Measurements from ENCODE around the gene CDH18. TPM values are rescaled to one million over a fixed set of nuclear protein-coding genes. Genes with fewer than 3 reads are reported as not detected.

CDH18 gene
- total and polyA plus RNA-seq, 8 donors = 0.58 to 1.9 (median 1.1) TPM; not detected in 2

GRCh38 chr5:20030125-20030524 lies 42.1 kb upstream of the CDH18 start:
- Histone ChIP-seq H3K4me1 (no peaks in the 10 kb centered on the region), H3K4me3 (no peak overlapping the region), H3K27ac (no peak overlapping the region), H3K9me3 (peaks cover 0 to 9% of the 10 kb centered on the region in 2 donors), H3K36me3 (no peaks in the 10 kb centered on the region), H3K27me3 (no peaks in the 10 kb centered on the region)
- TF ChIP-seq CTCF (IDR thresholded peaks at IDR 0.05) = no peak
- intact Hi-C loops (cut with DNase I) = no loop called here
- DNase-seq (no peak), ATAC-seq (no peak)

DNA sequence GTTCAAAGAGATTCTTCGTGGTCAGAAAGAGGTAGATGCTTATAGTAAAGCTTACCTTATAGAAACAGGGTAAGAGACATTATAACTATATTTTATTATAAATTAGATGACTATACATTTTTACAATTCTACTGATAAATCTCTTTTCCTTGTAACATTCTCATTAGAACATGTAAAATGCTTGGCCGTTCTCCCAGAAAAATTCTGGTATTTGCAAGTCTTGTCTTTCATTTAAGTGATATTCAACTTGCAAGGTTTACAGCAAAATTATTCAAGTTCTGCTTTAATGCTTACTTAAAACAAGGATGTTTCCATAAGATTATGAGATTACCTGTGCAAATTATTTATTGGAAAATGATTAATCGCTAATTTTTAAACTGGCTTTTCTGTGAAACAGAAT lies 41.3 kb upstream of the CDH18 start:
- Histone ChIP-seq H3K9me3 (peaks cover 0 to 3% of the 10 kb centered on the region in 2 donors), H3K27me3 (no peaks in the 10 kb centered on the region), H3K4me3 (no peak overlapping the region), H3K27ac (no peak overlapping the region), H3K4me1 (no peaks in the 10 kb centered on the region), H3K36me3 (no peaks in the 10 kb centered on the region)
- TF ChIP-seq CTCF (IDR thresholded peaks at IDR 0.05) = no peak
- intact Hi-C loops (cut with DNase I) = no loop called here
- no peak for ATAC-seq
- peak in 1 of 4 donors; percentile 24 for DNase-seq

DNA sequence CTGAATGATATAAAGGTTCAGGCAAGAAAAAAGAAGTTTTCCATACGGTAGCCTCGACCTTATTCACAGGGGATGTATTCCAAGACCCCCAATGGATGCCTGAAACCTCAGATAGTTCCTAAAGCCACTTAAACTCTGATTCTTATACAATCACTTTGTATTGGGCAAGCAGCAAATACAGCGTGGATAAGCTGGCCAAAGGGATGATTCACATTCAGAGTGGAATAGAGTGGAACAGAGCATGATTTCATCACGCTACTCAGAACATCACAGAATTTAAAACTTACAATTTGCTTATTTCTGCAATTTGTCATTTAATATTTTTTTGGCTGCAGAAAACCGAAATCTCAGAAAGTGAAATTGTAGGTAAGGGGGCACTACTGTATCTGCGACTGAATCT lies 40.5 kb upstream of the CDH18 start:
- DNase-seq = no peak
- Histone ChIP-seq H3K36me3 (no peaks in the 10 kb centered on the region), H3K27ac (no peak overlapping the region), H3K4me1 (no peaks in the 10 kb centered on the region), H3K4me3 (no peak overlapping the region), H3K27me3 (no peaks in the 10 kb centered on the region), H3K9me3 (no peaks in the 10 kb centered on the region)
- intact Hi-C loops (cut with DNase I) = no loop called here
- ATAC-seq = peak; percentile 22
- no peak for TF ChIP-seq CTCF (IDR thresholded peaks at IDR 0.05)

DNA sequence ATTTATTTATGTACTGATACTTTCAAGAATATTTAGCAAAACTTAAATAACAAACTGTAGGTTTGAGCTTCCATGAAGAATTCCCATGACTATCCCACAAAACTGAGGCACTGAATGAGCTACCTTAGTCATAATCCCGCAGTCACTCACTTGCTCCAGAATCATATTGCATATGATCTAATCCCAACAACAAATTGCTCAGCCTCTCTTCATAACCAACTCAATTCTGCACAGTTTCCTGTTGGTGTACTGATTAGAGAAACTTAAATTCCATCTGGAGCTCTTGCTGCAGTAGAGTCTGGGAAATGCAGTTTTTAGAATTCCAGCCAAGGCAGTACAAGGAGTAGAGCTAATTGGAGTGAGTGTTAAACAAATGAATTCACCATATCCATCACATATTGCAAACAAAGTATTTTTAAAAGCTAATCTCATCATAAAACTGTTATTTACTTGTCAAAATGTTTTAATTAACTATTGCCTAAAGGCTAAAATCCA lies 35.7 kb upstream of the CDH18 start:
- H3K36me3 ChIP-seq = no peaks in the 10 kb centered on the region
- H3K4me1 ChIP-seq = no peaks in the 10 kb centered on the region
- H3K27ac ChIP-seq = no peak overlapping the region
- no peaks in the 10 kb centered on the region for H3K27me3 ChIP-seq
- no peak for TF ChIP-seq CTCF (IDR thresholded peaks at IDR 0.05)
- peaks cover 0 to 29% of the 10 kb centered on the region in 2 donors for H3K9me3 ChIP-seq
- DNase-seq = no peak
- no peak for ATAC-seq
- no peak overlapping the region for H3K4me3 ChIP-seq
- intact Hi-C loops (cut with DNase I) = no loop called here

- Histone ChIP-seq H3K27ac (no peak overlapping the region), H3K27me3 (no peaks in the 10 kb centered on the region), H3K36me3 (no peaks in the 10 kb centered on the region), H3K4me1 (no peaks in the 10 kb centered on the region), H3K4me3 (no peak overlapping the region), H3K9me3 (peaks cover 0 to 34% of the 10 kb centered on the region in 2 donors)
- DNase-seq (no peak), ATAC-seq (no peak)
- TF ChIP-seq CTCF (IDR thresholded peaks at IDR 0.05) = no peak
- intact Hi-C loops (cut with DNase I) = no loop called here
Observed at GRCh38 chr5:20020247-20020646, 32.2 kb upstream of the CDH18 start.

All from left lung (tissue), 10 donors.